GM23338 (cell line): ENCODE measurements around the gene HAUS5.

ENCODE experiments used
- CTCF ChIP-seq, 2 experiments: fragments of 200-600 bp in 1 of 2; sonication (generic) in 1 of 2; conservative IDR thresholded peaks; 2 replicates each; pipeline versions ENCODE4 v1.5.1 to v1.6.1; 2016 to 2017; ENCODE audit warnings: antibody characterized with exemption in 2 of 2, low read depth in 2 of 2, mild to moderate bottlenecking in 2 of 2, moderate library complexity in 1 of 2
- ETS1 ChIP-seq: IDR thresholded peaks from 2 replicates; pipeline ENCODE4 v1.6.1; 2016; ENCODE audit warnings: antibody characterized with exemption
- EZH2 ChIP-seq: fragments of 200-600 bp; sonication (generic); IDR thresholded peaks from one replicate; pipeline ENCODE4 v1.8.0; 2017; ENCODE audit warnings: antibody characterized with exemption, mild to moderate bottlenecking, low read depth; ENCODE audit not compliant: unreplicated experiment
- EZH2phosphoT487 ChIP-seq: fragments of 200-600 bp; sonication (generic); IDR thresholded peaks from one replicate; pipeline ENCODE4 v1.8.1; 2018; ENCODE audit warnings: antibody characterized with exemption; ENCODE audit not compliant: unreplicated experiment
- JUNB ChIP-seq: IDR thresholded peaks from one replicate; pipeline ENCODE4 v1.6.1; 2016; ENCODE audit warnings: antibody characterized with exemption; ENCODE audit not compliant: unreplicated experiment
- POLR2AphosphoS5 ChIP-seq: IDR thresholded peaks from 2 replicates; pipeline ENCODE4 v1.6.1; 2016; ENCODE audit warnings: antibody characterized with exemption, low read depth
- STAT1 ChIP-seq: IDR thresholded peaks from one replicate; pipeline ENCODE4 v1.6.1; 2016; ENCODE audit warnings: antibody characterized with exemption; ENCODE audit not compliant: unreplicated experiment
- ZNF114 ChIP-seq: fragments of 250-450 bp; sonication (Bioruptor Pico); IDR thresholded peaks from 2 replicates; pipeline ENCODE4 v1.5.0; 2020; ENCODE audit warnings: mild to moderate bottlenecking, moderate library complexity
- TF ChIP-seq, protein P1 (sequence below): IDR thresholded peaks from one replicate; pipeline ENCODE4 v1.6.1; 2018; ENCODE audit warnings: antibody characterized with exemption; ENCODE audit not compliant: unreplicated experiment

GRCh38 chr19:35665157-35665556 is 52.6 kb downstream of the HAUS5 start:
- TF ChIP-seq CTCF (conservative IDR thresholded peaks at IDR 0.05; ENCODE audit: low read depth in 2 of 2) (no peak), ETS1 (no peak), EZH2phosphoT487 (no peak), POLR2AphosphoS5 (no peak), EZH2 (no peak), ZNF114 (CRISPR knock-in tag) (no peak), STAT1 (no peak), JUNB (no peak)
- TF ChIP-seq, protein P1, sequence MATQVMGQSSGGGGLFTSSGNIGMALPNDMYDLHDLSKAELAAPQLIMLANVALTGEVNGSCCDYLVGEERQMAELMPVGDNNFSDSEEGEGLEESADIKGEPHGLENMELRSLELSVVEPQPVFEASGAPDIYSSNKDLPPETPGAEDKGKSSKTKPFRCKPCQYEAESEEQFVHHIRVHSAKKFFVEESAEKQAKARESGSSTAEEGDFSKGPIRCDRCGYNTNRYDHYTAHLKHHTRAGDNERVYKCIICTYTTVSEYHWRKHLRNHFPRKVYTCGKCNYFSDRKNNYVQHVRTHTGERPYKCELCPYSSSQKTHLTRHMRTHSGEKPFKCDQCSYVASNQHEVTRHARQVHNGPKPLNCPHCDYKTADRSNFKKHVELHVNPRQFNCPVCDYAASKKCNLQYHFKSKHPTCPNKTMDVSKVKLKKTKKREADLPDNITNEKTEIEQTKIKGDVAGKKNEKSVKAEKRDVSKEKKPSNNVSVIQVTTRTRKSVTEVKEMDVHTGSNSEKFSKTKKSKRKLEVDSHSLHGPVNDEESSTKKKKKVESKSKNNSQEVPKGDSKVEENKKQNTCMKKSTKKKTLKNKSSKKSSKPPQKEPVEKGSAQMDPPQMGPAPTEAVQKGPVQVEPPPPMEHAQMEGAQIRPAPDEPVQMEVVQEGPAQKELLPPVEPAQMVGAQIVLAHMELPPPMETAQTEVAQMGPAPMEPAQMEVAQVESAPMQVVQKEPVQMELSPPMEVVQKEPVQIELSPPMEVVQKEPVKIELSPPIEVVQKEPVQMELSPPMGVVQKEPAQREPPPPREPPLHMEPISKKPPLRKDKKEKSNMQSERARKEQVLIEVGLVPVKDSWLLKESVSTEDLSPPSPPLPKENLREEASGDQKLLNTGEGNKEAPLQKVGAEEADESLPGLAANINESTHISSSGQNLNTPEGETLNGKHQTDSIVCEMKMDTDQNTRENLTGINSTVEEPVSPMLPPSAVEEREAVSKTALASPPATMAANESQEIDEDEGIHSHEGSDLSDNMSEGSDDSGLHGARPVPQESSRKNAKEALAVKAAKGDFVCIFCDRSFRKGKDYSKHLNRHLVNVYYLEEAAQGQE, result no peak
